Muscle layer of duodenum (tissue), 2 donors: Measurements from ENCODE around the gene PAM.
"Not testable (repeated sequence)": the region's sequence is repeated elsewhere in the genome, so short reads cannot be mapped to it uniquely, and the experiment has no call there.

Experiments
- H3K27ac ChIP-seq: one replicate; pipeline ENCODE4 v1.7.0; 2013; ENCODE audit warnings: mild to moderate bottlenecking, low read length
- H3K27me3 ChIP-seq: one replicate; pipeline ENCODE4 v1.7.0; 2013; ENCODE audit warnings: low read depth, mild to moderate bottlenecking, control low read depth, low read length
- H3K36me3 ChIP-seq, 2 donors: one replicate each; pipeline ENCODE4 v1.7.0; 2013; ENCODE audit warnings: low read length in 2 of 2, control low read depth in 1 of 2, mild to moderate bottlenecking in 1 of 2; ENCODE audit not compliant: insufficient read depth in 2 of 2, control insufficient read depth in 1 of 2
- H3K4me1 ChIP-seq, 2 donors: one replicate each; pipeline ENCODE4 v1.7.0; 2013; ENCODE audit warnings: low read length in 2 of 2, mild to moderate bottlenecking in 2 of 2, control low read depth in 1 of 2, moderate library complexity in 1 of 2; ENCODE audit not compliant: insufficient read depth in 2 of 2, control insufficient read depth in 1 of 2
- H3K4me3 ChIP-seq, 2 donors: one replicate each; pipeline ENCODE4 v1.7.0; 2013; ENCODE audit warnings: low read length in 2 of 2, low read depth in 1 of 2, mild to moderate bottlenecking in 1 of 2
- H3K9me3 ChIP-seq, 2 donors: one replicate each; pipeline ENCODE4 v1.7.0; 2013; ENCODE audit warnings: low read length in 2 of 2, control low read depth in 1 of 2, mild to moderate bottlenecking in 1 of 2; ENCODE audit not compliant: control insufficient read depth in 1 of 2
- donor health status: healthy.

Gene PAM

GRCh38 chr5:103036601-103037000, 281.5 kb downstream of the PAM start:
- no peaks in the 10 kb centered on the region for H3K4me1 ChIP-seq
- H3K27ac ChIP-seq: no peak overlapping the region
- peaks cover 6 to 8% of the 10 kb centered on the region in 2 donors for H3K36me3 ChIP-seq
- no peak overlapping the region for H3K4me3 ChIP-seq
- H3K27me3 ChIP-seq: no peaks in the 10 kb centered on the region
- H3K9me3 ChIP-seq: no peaks in the 10 kb centered on the region

DNA sequence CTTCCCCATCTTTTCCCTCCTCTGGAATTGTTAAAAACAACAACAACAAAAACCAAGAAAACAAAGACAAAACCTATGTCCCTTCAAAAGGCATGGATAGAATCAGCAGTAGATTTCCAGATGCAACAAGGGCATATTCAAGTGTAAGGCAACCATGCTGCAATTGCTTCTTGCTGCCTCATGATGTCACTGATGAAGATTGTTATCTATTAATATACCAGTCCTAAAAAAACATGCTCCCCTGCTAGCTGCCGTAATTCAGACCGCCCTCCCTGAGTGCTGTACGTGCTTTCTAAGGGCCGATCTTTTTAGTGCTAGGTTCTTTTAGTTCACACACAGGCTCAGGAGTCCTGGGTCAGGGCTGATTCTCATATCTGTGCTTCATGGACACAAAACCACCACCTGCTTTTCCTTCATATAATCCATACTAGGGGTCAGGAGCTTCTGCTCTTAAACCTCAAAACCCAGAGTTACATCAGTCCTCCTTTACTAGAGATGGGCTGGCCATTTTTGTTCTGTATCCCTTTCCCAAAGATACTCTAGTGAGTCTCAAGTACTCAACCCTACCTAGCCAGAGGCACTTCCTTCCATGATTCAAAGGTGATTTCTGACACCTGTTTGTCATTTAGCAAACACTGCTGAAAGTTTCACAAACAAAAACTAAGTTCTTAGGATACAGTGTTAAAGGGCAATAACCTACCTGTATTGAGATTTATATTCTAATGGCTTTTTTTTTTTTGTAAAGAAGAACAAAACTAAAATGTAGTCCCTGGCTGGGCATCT, 282.8 kb downstream of the PAM start:
- H3K9me3 ChIP-seq: no peaks in the 10 kb centered on the region
- no peaks in the 10 kb centered on the region for H3K4me1 ChIP-seq
- no peaks in the 10 kb centered on the region for H3K36me3 ChIP-seq
- H3K27ac ChIP-seq: no peak overlapping the region
- H3K27me3 ChIP-seq: no peaks in the 10 kb centered on the region
- H3K4me3 ChIP-seq: no peak overlapping the region

DNA sequence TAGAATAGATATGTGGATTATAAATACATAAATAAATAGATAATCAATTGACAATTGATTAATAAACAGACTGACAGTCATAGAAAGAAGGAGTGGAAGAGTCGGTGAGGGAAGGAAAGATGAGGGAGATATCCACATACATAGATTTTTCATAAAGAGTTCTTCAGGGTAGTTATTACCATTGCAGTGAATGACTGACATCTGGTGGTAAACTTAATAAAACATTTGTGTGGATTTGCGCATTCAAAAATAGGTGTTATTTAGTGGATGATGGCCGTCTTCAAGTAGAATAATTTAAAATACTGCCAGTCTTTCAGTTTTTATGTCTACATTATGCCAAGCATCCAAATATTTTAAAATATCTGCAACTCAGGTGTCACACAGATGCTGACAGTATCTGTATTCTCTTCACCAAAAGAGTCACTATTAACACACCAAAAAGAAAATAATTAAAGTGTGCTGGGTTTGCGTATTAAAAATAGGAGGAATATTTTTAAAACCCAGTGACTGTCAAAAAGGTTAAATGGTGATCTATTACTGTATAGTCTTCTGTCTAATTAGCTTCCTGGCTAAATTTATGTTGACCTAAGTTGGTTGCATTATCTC, 286.1 kb downstream of the PAM start:
- H3K36me3 ChIP-seq: no peaks in the 10 kb centered on the region
- H3K4me3 ChIP-seq: no peak overlapping the region
- no peak overlapping the region for H3K27ac ChIP-seq
- no peaks in the 10 kb centered on the region for H3K9me3 ChIP-seq
- H3K4me1 ChIP-seq: no peaks in the 10 kb centered on the region
- no peaks in the 10 kb centered on the region for H3K27me3 ChIP-seq

DNA sequence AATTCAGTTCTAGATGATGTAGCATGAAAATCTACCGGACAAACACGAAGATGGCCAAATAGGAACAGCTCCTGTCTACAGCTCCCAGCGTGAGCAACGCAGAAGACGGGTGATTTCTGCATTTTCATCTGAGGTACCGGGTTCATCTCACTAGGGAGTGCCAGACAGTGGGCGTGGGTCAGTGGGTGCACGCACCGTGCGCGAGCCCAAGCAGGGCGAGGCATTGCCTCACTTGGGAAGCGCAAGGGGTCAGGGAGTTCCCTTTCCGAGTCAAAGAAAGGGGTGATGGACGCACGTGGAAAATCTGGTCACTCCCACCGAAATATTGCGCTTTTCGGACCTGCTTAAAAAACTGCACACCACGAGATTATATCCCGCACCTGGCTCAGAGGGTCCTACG, 291.6 kb downstream of the PAM start:
- not testable (repeated sequence) for H3K36me3 ChIP-seq, H3K27me3 ChIP-seq, H3K4me1 ChIP-seq, H3K27ac ChIP-seq, H3K4me3 ChIP-seq, H3K9me3 ChIP-seq

DNA sequence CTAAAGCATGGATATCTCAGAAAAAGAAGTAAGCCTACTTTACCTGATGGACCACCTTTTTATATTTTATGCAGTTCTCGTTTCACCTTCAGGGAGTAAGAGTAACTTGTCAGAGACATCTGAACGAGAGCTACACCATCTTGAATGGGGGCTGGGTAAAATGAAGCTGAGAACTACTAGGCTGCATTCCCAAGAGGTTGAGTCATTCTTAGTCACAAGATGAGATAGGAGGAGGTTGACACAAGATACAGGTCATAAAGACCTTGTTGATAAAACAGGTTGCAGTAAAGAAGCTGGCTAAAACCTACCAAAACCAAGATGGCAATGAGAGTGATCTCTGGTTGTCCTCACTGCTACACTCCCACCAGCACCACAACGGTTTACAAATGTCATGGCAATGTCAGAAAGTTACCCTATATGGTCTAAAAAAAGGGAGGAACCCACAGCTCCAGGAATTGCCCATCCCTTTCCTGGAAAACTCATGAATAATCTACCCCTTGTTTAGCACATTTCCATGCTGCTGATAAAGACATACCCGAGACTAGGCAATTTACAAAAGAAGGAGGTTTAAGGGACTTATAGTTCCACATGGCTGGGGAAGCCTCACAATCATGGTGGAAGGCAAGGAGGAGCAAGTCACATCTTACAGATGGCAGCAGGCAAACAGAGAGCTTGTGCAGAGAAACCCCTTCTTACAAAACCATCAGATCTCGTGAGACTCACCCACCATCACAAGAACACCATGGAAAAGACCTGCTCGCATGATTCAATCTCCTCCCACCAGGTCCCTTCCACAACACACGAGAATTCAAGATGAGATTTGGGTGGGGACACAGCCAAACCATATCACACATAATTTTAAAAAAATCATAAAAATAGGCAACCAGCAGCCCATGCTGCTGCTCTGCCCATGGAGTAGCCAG, 302.4 kb downstream of the PAM start:
- no peak overlapping the region for H3K27ac ChIP-seq
- no peak overlapping the region for H3K4me3 ChIP-seq
- no peaks in the 10 kb centered on the region for H3K36me3 ChIP-seq
- no peaks in the 10 kb centered on the region for H3K27me3 ChIP-seq
- H3K4me1 ChIP-seq: no peaks in the 10 kb centered on the region
- H3K9me3 ChIP-seq: no peaks in the 10 kb centered on the region

GRCh38 chr5:103059525-103059924, 304.4 kb downstream of the PAM start:
- Histone ChIP-seq H3K27me3 (no peaks in the 10 kb centered on the region), H3K4me3 (no peak overlapping the region), H3K27ac (no peak overlapping the region), H3K9me3 (no peaks in the 10 kb centered on the region), H3K4me1 (no peaks in the 10 kb centered on the region), H3K36me3 (no peaks in the 10 kb centered on the region)

GRCh38 chr5:103060424-103060954, 305.4 kb downstream of the PAM start:
- Histone ChIP-seq H3K27me3 (no peaks in the 10 kb centered on the region), H3K27ac (no peak overlapping the region), H3K4me3 (no peak overlapping the region), H3K36me3 (no peaks in the 10 kb centered on the region), H3K4me1 (no peaks in the 10 kb centered on the region), H3K9me3 (no peaks in the 10 kb centered on the region)

GRCh38 chr5:103066326-103066725, 311.2 kb downstream of the PAM start:
- no peaks in the 10 kb centered on the region for H3K4me1 ChIP-seq
- H3K4me3 ChIP-seq: no peak overlapping the region
- H3K27me3 ChIP-seq: no peaks in the 10 kb centered on the region
- H3K27ac ChIP-seq: no peak overlapping the region
- no peaks in the 10 kb centered on the region for H3K36me3 ChIP-seq
- no peaks in the 10 kb centered on the region for H3K9me3 ChIP-seq

DNA sequence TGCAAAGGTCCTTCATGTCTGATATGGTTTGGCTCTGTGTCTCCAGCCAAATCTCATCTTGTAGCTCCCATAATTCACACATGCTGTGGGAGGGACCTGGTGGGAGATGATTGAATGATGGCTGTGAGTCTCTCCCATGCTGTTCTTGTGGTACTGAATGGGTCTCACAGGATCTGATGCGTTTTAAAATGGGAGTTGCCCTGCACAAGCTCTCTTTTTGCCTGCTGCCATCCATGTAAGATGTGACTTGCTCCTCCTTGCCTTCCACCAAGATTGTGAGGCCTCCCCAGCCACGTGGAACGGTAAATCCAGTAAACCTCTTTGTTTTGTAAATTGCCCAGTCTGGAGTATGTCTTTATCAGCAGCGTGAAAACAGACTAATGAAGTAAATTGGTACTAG, 318.4 kb downstream of the PAM start:
- H3K4me3 ChIP-seq, H3K4me1 ChIP-seq, H3K36me3 ChIP-seq, H3K27me3 ChIP-seq, H3K27ac ChIP-seq: not testable (repeated sequence)
- peaks cover 0 to 43% of the 10 kb centered on the region in 2 donors for H3K9me3 ChIP-seq

- Histone ChIP-seq H3K36me3 (no peaks in the 10 kb centered on the region), H3K4me3 (no peak overlapping the region), H3K9me3 (peaks cover 0 to 62% of the 10 kb centered on the region in 2 donors), H3K4me1 (no peaks in the 10 kb centered on the region), H3K27ac (no peak overlapping the region), H3K27me3 (no peaks in the 10 kb centered on the region)
These were observed 320.3 kb downstream of the PAM start for GRCh38 chr5:103075442-103075841.
